Transverse colon (tissue), 4 donors: ENCODE measurements around the gene MPND. TPM values are rescaled to one million over a fixed set of nuclear protein-coding genes. Genes with fewer than 3 reads are reported as not detected.

Experiments
- DNase-seq: peaks from one replicate; pipeline ENCODE4 v3.0.0-alpha.2; 2019
- H3K27ac ChIP-seq, 4 donors: fragments of 200-600 bp; sonication (generic); 2 replicates each; pipeline ENCODE4 v1.5.1; 2016 to 2018; ENCODE audit warnings: inconsistent platforms in 4 of 4
- H3K27me3 ChIP-seq: fragments of 200-600 bp; sonication (generic); 2 replicates; pipeline ENCODE4 v1.5.1; 2017; ENCODE audit warnings: inconsistent platforms
- H3K36me3 ChIP-seq, 4 donors: fragments of 200-600 bp; sonication (generic); 2 replicates each; pipeline ENCODE4 v1.5.1; 2017 to 2019; ENCODE audit warnings: inconsistent platforms in 4 of 4
- H3K4me1 ChIP-seq, 4 donors: fragments of 200-600 bp; sonication (generic); 2 replicates each; pipeline ENCODE4 v1.5.1; 2017 to 2020; ENCODE audit warnings: inconsistent platforms in 4 of 4
- H3K4me3 ChIP-seq, 4 donors: fragments of 200-600 bp; sonication (generic); 1 replicate in 1 of 4; 2 replicates in 3 of 4; pipeline versions ENCODE4 v1.5.1 to v1.6.1; 2017 to 2019; ENCODE audit warnings: inconsistent platforms in 4 of 4
- H3K9me3 ChIP-seq, 2 donors: fragments of 200-600 bp; sonication (generic); 2 replicates each; pipeline ENCODE4 v1.5.1; 2017 to 2019; ENCODE audit warnings: inconsistent platforms in 2 of 2
- CTCF ChIP-seq, 5 experiments: fragments of 200-600 bp in 3 of 5; fragments of 450-650 bp in 2 of 5; sonication (generic) in 3 of 5; IDR thresholded peaks; 1 replicate in 2 of 5; 2 replicates in 3 of 5; pipeline ENCODE4 v1.5.1; 2016 to 2017; ENCODE audit warnings: antibody characterized with exemption in 5 of 5, inconsistent platforms in 3 of 5, mild to moderate bottlenecking in 2 of 5, moderate library complexity in 1 of 5
- EP300 ChIP-seq: sonication (generic); formaldehyde crosslinking; IDR thresholded peaks from one replicate; pipeline ENCODE4 v1.6.1; 2017; ENCODE audit warnings: antibody characterized with exemption, low read depth
- POLR2A ChIP-seq: fragments of 450-650 bp; IDR thresholded peaks from one replicate; pipeline ENCODE4 v1.6.1; 2016; ENCODE audit warnings: antibody characterized with exemption, mild to moderate bottlenecking, moderate library complexity
- POLR2AphosphoS5 ChIP-seq, 3 donors: sonication (generic); formaldehyde crosslinking; IDR thresholded peaks; one replicate each; pipeline ENCODE4 v1.6.1; 2016; ENCODE audit warnings: antibody characterized with exemption in 3 of 3
- WGBS, 2 donors: methylation state at CpG; one replicate each; pipeline ENCODE4 v1.1.5; 2018; ENCODE audit warnings: low coverage in 1 of 2; 5-methylcytosine and 5-hydroxymethylcytosine counted together
- in situ Hi-C, 4 donors: fragments of 200-750 bp; cut with MboI; loops; one replicate each; pipeline versions ENCODE4 v1.15.0 to v1.15.1; 2017; ENCODE audit warnings: low sequenced_read_pairs in 3 of 4, low pct_ligation_motif_present in 1 of 4, low pct_unique_long_range_greater_than_20kb in 1 of 4
- intact Hi-C: fragments of 100-400 bp; cut with DNase I; formaldehyde crosslinking; loops from one replicate; pipeline ENCODE4 v1.15.1; 2023; ENCODE audit warnings: low total_unique reads
- total RNA-seq, 4 donors: library from RNA; depleted of rRNA; stranded (reverse); fragments of >200 nt; gene quantifications; one replicate each; pipeline ENCODE4 v1.1.0, GENCODE V29; 2016

MPND gene
- total RNA-seq, 4 donors from 2014 or later = 16.5 to 96.5 (median 33.7) TPM

- H3K27ac ChIP-seq = no peak overlapping the region
- no peak for DNase-seq
- H3K27me3 ChIP-seq = peaks cover 14% of the 10 kb centered on the region
- in situ Hi-C loops (no loop called here), intact Hi-C loops (no loop called here)
- H3K4me1 ChIP-seq = peaks cover 0 to 6% (median 2%) of the 10 kb centered on the region in 4 donors
- 73 to 96% methylated on average over 4 to 6 of the region's 7 CpGs for WGBS, 2 donors
- TF ChIP-seq CTCF (IDR thresholded peaks at IDR 0.05) (no peak), POLR2AphosphoS5 (IDR thresholded peaks at IDR 0.05) (no peak), POLR2A (no peak), EP300 (no peak)
- H3K4me3 ChIP-seq = no peak overlapping the region
- H3K9me3 ChIP-seq = no peaks in the 10 kb centered on the region
- H3K36me3 ChIP-seq = no peaks in the 10 kb centered on the region
Observed at GRCh38 chr19:4305257-4305612, 38.1 kb upstream of the MPND start.

DNA sequence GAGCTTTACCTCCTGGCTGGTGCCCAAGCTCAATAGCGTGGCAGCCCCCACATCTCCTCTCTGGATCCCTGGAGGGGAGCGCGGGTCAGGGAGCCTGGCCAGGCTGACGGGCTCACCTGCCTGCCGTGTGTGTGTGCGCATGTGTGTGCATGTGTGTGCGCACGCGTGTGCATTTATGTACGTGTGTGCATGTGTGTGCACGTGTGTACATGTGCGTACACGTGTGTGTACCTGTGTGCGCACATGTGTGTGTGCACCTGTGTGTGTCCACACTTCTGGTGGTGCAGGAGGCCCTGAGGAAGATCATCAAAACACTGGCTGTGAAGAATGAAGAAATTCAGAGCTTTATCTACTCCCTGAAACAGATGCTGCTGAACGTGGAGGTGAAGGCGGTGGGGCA is 37.7 kb upstream of the MPND start:
- intact Hi-C loops (no loop called here), in situ Hi-C loops (no loop called here)
- no peak for TF ChIP-seq POLR2AphosphoS5 (IDR thresholded peaks at IDR 0.05)
- no peak for TF ChIP-seq CTCF (IDR thresholded peaks at IDR 0.05)
- TF ChIP-seq POLR2A = no peak
- TF ChIP-seq EP300 = no peak
- Histone ChIP-seq H3K4me3 (no peak overlapping the region), H3K27ac (no peak overlapping the region), H3K36me3 (no peaks in the 10 kb centered on the region), H3K4me1 (peaks cover 0 to 6% (median 2%) of the 10 kb centered on the region in 4 donors), H3K27me3 (peaks cover 14% of the 10 kb centered on the region), H3K9me3 (no peaks in the 10 kb centered on the region)
- 72 to 80% methylated on average over 6 to 16 of the region's 16 CpGs for WGBS, 2 donors
- DNase-seq = no peak

GRCh38 chr19:4310247-4311121 is 32.9 kb upstream of the MPND start:
- intact Hi-C loops = no loop called here

More at GRCh38 chr19:4310247-4311121, 32.9 kb upstream of the MPND start:
- WGBS, 2 donors = 90% methylated on average over 18 of the region's 22 CpGs; no CpG with 5 or more reads in 1 of the 2 donors
- no peak overlapping the region for H3K4me3 ChIP-seq
- peaks cover 0 to 14% (median 0%) of the 10 kb centered on the region in 4 donors for H3K4me1 ChIP-seq
- no peaks in the 10 kb centered on the region for H3K9me3 ChIP-seq
- no peaks in the 10 kb centered on the region for H3K36me3 ChIP-seq
- in situ Hi-C loops = no loop called here
- DNase-seq = peak; percentile 23
- TF ChIP-seq CTCF (IDR thresholded peaks at IDR 0.05) = no peak
- no peak for TF ChIP-seq POLR2AphosphoS5 (IDR thresholded peaks at IDR 0.05)
- TF ChIP-seq EP300 = no peak
- TF ChIP-seq POLR2A = no peak
- peaks cover under 1% of the 10 kb centered on the region for H3K27me3 ChIP-seq
- no peak overlapping the region for H3K27ac ChIP-seq
